Measurements from ENCODE around the gene DNAH7. TPM values are rescaled to one million over a fixed set of nuclear protein-coding genes. Genes with fewer than 3 reads are reported as not detected.

The DNAH7 gene
- 0.79 to 2.1 TPM (median 1.0 TPM) in 5 replicates for total RNA-seq (2022; extraction: Qiagen RNA extraction)

DNA sequence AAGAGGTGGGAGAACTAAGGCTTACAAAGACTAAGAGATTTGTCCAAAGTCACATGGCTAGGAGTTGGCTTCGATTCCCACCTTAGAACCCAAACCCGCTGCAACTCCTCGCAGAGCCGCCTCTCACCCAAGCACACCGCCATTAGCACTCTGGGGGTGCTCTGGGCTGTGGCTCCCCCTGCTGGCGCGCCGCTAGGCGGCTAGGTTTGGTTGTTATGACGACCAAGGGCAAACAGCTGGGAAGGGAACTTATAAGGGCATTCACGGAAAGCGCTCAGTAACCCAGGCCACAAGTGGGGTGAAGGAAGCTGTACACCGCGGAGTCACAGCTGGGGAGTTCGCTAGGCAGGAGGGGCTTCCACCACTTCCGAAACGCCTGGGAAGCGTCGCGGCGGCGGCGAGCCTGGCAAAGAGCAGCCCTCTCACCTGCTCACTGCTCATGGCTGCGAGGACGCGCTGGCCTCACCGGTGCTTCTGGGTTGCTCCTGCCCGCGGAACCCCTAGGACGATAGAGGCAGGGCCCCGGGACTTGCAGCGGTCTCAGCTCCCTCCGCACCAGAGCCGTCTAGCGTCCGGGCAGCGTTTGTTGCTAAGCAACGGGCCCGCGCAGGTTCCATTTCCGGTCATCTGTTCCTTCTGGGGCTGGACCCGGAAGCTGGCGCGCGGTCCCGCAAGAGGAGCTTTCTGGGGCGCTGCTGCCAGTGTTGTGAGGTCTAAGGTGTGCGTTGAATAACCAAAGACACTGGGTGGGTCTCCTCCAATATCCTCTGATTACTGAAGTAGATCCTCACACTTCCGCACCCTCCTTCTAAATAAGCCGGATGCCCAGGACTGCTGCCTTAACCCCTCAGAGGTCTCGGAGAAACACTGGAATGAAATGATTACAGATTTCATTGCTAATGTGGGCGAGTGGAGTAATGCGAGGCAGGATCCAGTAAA, at the start of gene DNAH7:
DNAH7 (minus strand) TSS at position 567 of the 939 bp plus-strand sequence; CDS start at position 441, 126 bp downstream.

Other genes starting within 250 kb of the DNAH7 start
- 10.3 to 14.9 TPM (median 13.5 TPM) in 5 replicates for gene STK17B, start 102.7 kb upstream of the DNAH7 start, total RNA-seq (2022; extraction: Qiagen RNA extraction)

Data from A549 treated with dexamethasone at 1 μM for 4 hours (cell line).